ENCODE measurements around the gene PRKAG2.

DNA sequence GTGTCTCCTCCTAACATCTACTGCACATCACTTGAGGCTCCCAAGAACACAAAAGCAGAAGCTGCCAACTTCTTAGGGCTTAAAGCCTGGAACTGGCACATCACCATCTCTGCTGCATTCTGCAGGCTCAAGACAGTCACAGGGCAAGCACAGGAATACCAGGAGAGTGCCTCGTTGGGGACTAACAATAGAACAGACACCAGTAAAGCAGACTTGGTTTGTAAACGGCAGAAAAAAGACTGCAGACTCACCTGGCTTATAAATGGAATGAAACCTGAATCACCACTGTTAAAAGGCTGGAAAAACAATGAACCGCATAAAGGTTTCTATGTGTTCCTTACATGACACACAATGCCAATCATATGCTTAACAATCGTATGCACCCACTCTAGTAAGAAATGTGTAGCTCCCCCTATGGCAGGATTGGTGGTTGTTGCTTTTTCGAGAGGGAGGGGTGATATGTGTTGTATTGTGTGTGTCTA lies 370.0 kb downstream of the PRKAG2 start:
- TF ChIP-seq POLR2A (IDR thresholded peaks at IDR 0.05; ENCODE audit: extremely low read depth, insufficient read length), result no peak
- TF ChIP-seq, protein P1, sequence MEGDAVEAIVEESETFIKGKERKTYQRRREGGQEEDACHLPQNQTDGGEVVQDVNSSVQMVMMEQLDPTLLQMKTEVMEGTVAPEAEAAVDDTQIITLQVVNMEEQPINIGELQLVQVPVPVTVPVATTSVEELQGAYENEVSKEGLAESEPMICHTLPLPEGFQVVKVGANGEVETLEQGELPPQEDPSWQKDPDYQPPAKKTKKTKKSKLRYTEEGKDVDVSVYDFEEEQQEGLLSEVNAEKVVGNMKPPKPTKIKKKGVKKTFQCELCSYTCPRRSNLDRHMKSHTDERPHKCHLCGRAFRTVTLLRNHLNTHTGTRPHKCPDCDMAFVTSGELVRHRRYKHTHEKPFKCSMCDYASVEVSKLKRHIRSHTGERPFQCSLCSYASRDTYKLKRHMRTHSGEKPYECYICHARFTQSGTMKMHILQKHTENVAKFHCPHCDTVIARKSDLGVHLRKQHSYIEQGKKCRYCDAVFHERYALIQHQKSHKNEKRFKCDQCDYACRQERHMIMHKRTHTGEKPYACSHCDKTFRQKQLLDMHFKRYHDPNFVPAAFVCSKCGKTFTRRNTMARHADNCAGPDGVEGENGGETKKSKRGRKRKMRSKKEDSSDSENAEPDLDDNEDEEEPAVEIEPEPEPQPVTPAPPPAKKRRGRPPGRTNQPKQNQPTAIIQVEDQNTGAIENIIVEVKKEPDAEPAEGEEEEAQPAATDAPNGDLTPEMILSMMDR (IDR thresholded peaks at IDR 0.05; ENCODE audit: low read depth, low read length), result peak; percentile 11

Data from NB4 (cell line).